HepG2 (cell line): Measurements from ENCODE around the gene ZBTB21. TPM values are rescaled to one million over a fixed set of nuclear protein-coding genes. Genes with fewer than 3 reads are reported as not detected.

Experiments
- ATF5 ChIP-seq: sonication (generic); formaldehyde crosslinking; IDR thresholded peaks from 2 replicates; pipeline ENCODE4 v1.4.0; 2020; ENCODE audit warnings: mild to moderate bottlenecking, low read depth, missing genetic modification reagents
- EZH2 ChIP-seq: conservative IDR thresholded peaks from 2 replicates; pipeline ENCODE4 v1.6.1; 2012; ENCODE audit warnings: mild to moderate bottlenecking, low read depth, low read length, moderate library complexity
- GABPA ChIP-seq, 2 experiments: IDR thresholded peaks; 2 replicates each; pipeline ENCODE4 v1.6.1; 2011 to 2016; ENCODE audit warnings: low read depth in 2 of 2, low read length in 1 of 2, missing biosample characterization in 1 of 2, missing genetic modification characterization in 1 of 2
- HOXA5 ChIP-seq: sonication (generic); formaldehyde crosslinking; IDR thresholded peaks from 2 replicates; pipeline ENCODE4 v1.4.0; 2020; ENCODE audit warnings: missing genetic modification reagents
- KDM3A ChIP-seq: IDR thresholded peaks from 2 replicates; pipeline ENCODE4 v1.6.1; 2018; ENCODE audit warnings: low read depth, missing compliant biosample characterization
- KLF6 ChIP-seq: IDR thresholded peaks from 2 replicates; pipeline ENCODE4 v1.8.0; 2016; ENCODE audit warnings: missing biosample characterization, missing genetic modification reagents
- MED1 ChIP-seq: sonication (generic); formaldehyde crosslinking; IDR thresholded peaks from 2 replicates; pipeline ENCODE4 v1.4.0; 2020; ENCODE audit warnings: missing genetic modification reagents
- MYNN ChIP-seq: sonication (generic); formaldehyde crosslinking; IDR thresholded peaks from 2 replicates; pipeline ENCODE4 v1.4.0; 2020; ENCODE audit warnings: mild to moderate bottlenecking, low read depth, missing genetic modification reagents
- NFE2L1 ChIP-seq: sonication (generic); formaldehyde crosslinking; IDR thresholded peaks from 2 replicates; pipeline ENCODE4 v1.4.0; 2020; ENCODE audit warnings: missing genetic modification reagents, mild to moderate bottlenecking, borderline replicate concordance
- NFKB2 ChIP-seq: sonication (generic); formaldehyde crosslinking; IDR thresholded peaks from 2 replicates; pipeline ENCODE4 v1.4.0; 2020; ENCODE audit warnings: missing genetic modification reagents, borderline replicate concordance
- NFKBIZ ChIP-seq: IDR thresholded peaks from 2 replicates; pipeline ENCODE4 v1.6.1; 2018; ENCODE audit warnings: missing genetic modification reagents, missing compliant biosample characterization
- PPARG ChIP-seq: conservative IDR thresholded peaks from 2 replicates; pipeline ENCODE4 v1.6.1; 2016; ENCODE audit warnings: missing biosample characterization, missing genetic modification reagents
- SMC3 ChIP-seq: IDR thresholded peaks from 2 replicates; pipeline ENCODE4 v1.6.1; 2011; ENCODE audit warnings: low read length, improper control_type of control experiment
- SP5 ChIP-seq: IDR thresholded peaks from 2 replicates; pipeline ENCODE4 v1.6.1; 2016; ENCODE audit warnings: low read depth, borderline replicate concordance
- XBP1 ChIP-seq: sonication (generic); formaldehyde crosslinking; IDR thresholded peaks from 2 replicates; pipeline ENCODE4 v1.5.0; 2020; ENCODE audit warnings: missing genetic modification reagents
- ZBTB40 ChIP-seq, 2 experiments: fragments of 450-650 bp in 1 of 2; sonication (generic) in 1 of 2; formaldehyde crosslinking in 1 of 2; IDR thresholded peaks; 2 replicates each; pipeline versions ENCODE4 v1.6.1 to v1.8.0; 2016 to 2022; ENCODE audit warnings: antibody characterized with exemption in 1 of 2, mild to moderate bottlenecking in 1 of 2, missing genetic modification reagents in 1 of 2
- ZFX ChIP-seq: sonication (generic); formaldehyde crosslinking; IDR thresholded peaks from 2 replicates; pipeline ENCODE4 v1.4.0; 2020; ENCODE audit warnings: mild to moderate bottlenecking, low read depth, missing genetic modification reagents, moderate library complexity
- ZMYM3 ChIP-seq: sonication (generic); formaldehyde crosslinking; IDR thresholded peaks from 2 replicates; pipeline ENCODE4 v1.5.1; 2020; ENCODE audit warnings: mild to moderate bottlenecking, missing genetic modification reagents
- ZNF124 ChIP-seq: sonication (generic); formaldehyde crosslinking; IDR thresholded peaks from 2 replicates; pipeline ENCODE4 v1.4.0; 2020; ENCODE audit warnings: missing genetic modification reagents
- ZNF484 ChIP-seq: sonication (generic); formaldehyde crosslinking; IDR thresholded peaks from 2 replicates; pipeline ENCODE4 v1.5.1; 2020; ENCODE audit warnings: mild to moderate bottlenecking, low read depth, missing genetic modification reagents, borderline replicate concordance
- ZSCAN22 ChIP-seq: sonication (generic); formaldehyde crosslinking; IDR thresholded peaks from 2 replicates; pipeline ENCODE4 v1.4.0; 2020; ENCODE audit warnings: mild to moderate bottlenecking, missing genetic modification reagents
- polyA plus RNA-seq, 8 experiments: library from polyadenylated mRNA; depleted of rRNA in 3 of 8; stranded (reverse) in 7 of 8; unstranded in 1 of 8; fragments of >200 nt; fragmentation: Illumina TruSeq in 4 of 8; extraction: Trizol in 4 of 8; gene quantifications; 2 replicates each; pipeline versions ENCODE4 v1.2.1 to v1.2.3, GENCODE V29; 2011 to 2016; ENCODE audit warnings: low read depth in 4 of 8, missing spikeins in 1 of 8, mixed read lengths in 1 of 8; ENCODE audit not compliant: insufficient read depth in 1 of 8
- total RNA-seq, 5 experiments: library from RNA; depleted of rRNA; stranded (reverse); fragments of >200 nt; fragmentation: Illumina TruSeq; extraction: Trizol; gene quantifications; 2 replicates each; pipeline ENCODE4 v1.2.3, GENCODE V29; 2016; ENCODE audit warnings: low read depth in 1 of 5

ZBTB21 gene
- total and polyA plus RNA-seq, 2 of the 13 experiments (the other 11 are each of a cell fraction or from before 2014, with no cell fraction given): 4.5 to 6.1 TPM

GRCh38 chr21:42009831-42010506 lies at the start of gene ZBTB21 (continued):
- TF ChIP-seq XBP1 (CRISPR knock-in tag): no peak
- no peak for TF ChIP-seq EZH2
- peak; percentile 32; the same call in 1 of the 2 replicates for TF ChIP-seq MED1 (CRISPR knock-in tag)
- no peak for TF ChIP-seq NFE2L1
- TF ChIP-seq SMC3: no peak
- TF ChIP-seq HOXA5 (CRISPR knock-in tag): peak; percentile 76; the same call in 1 of the 2 replicates
- TF ChIP-seq ZNF124 (CRISPR knock-in tag): peak; percentile 79; the same call in 1 of the 2 replicates
- TF ChIP-seq ATF5: no peak
- TF ChIP-seq SP5: peak; percentile 67; the same call in 1 of the 2 replicates
- no peak for TF ChIP-seq ZSCAN22 (CRISPR knock-in tag)
- TF ChIP-seq KDM3A (CRISPR knock-in tag): 0 out of 2 replicates have a peak, but pooled peaks have one; percentile 11
- peak; percentile 49; the same call in 1 of the 2 replicates for TF ChIP-seq KLF6 (CRISPR knock-in tag)
- no peak for TF ChIP-seq ZBTB40 (IDR thresholded peaks at IDR 0.05)
- no peak for TF ChIP-seq ZBTB40 (CRISPR knock-in tag; IDR thresholded peaks at IDR 0.05)
- TF ChIP-seq ZMYM3 (CRISPR knock-in tag): 0 out of 2 replicates have a peak, but pooled peaks have one; percentile 16
- TF ChIP-seq NFKB2 (CRISPR knock-in tag): peak; percentile 39; the same call in 1 of the 2 replicates
- TF ChIP-seq GABPA (IDR thresholded peaks at IDR 0.05; ENCODE audit: low read depth, low read length): peak; percentile 19; the same call in 1 of the 2 replicates
- TF ChIP-seq GABPA (CRISPR knock-in tag; IDR thresholded peaks at IDR 0.05; ENCODE audit: low read depth): 0 out of 2 replicates have a peak, but pooled peaks have one; percentile 12
- TF ChIP-seq ZNF484 (CRISPR knock-in tag): 0 out of 2 replicates have a peak, but pooled peaks have one; percentile 38
- TF ChIP-seq NFKBIZ: 0 out of 2 replicates have a peak, but pooled peaks have one; percentile 39
- TF ChIP-seq ZFX (CRISPR knock-in tag): peak; percentile 83
- TF ChIP-seq PPARG (CRISPR knock-in tag): no peak; the same call in 1 of the 2 replicates
- TF ChIP-seq MYNN: no peak
